K562 (cell line): ENCODE data around the gene GLIS1. TPM values are rescaled to one million over a fixed set of nuclear protein-coding genes. Genes with fewer than 3 reads are reported as not detected.

Experiments
- ATAC-seq: fragments of 200-7000 bp; cut with Tn5 transposase; 3 replicates; pipeline ENCODE4 v1.9.1; 2020; ENCODE audit warnings: moderate library complexity
- BruUV-seq: library from RNA; stranded (reverse); fragments of 400-500 nt; replicated peaks from 2 replicates; lab custom pipeline; 2021; lab: Mats Ljungman, UMichigan
- CTCF ChIA-PET: fragments of 300-600 bp; formaldehyde crosslinking; extraction: SDS; loops from one replicate; lab custom pipeline; 2021; ENCODE audit warnings: low intra/inter-chr PET ratio; lab: Yijun Ruan, JAX
- POLR2A ChIA-PET: fragments of 300-600, 350-650 bp; sonication (Branson Sonifier 250); formaldehyde crosslinking; extraction: SDS; loops from one replicate; lab custom pipeline; 2021; ENCODE audit warnings: antibody characterized with exemption, inconsistent platforms; lab: Yijun Ruan, JAX
- DNase-seq, 4 experiments: peaks; one replicate each; pipeline versions ENCODE4 v3.0.0 to v3.0.0-alpha.2; 2011 to 2018; ENCODE audit warnings: low spot score in 3 of 4, mixed read lengths in 3 of 4; ENCODE audit errors: extremely low read depth in 1 of 4
- FAIRE-seq: peaks from 2 replicates; lab custom pipeline; 2011; peaks lifted over from hg19 to GRCh38; lab: Jason Lieb, UNC
- H2AFZ ChIP-seq: 2 replicates; pipeline ENCODE4 v1.6.0; 2011; ENCODE audit warnings: low read depth, low read length, control low read depth, inconsistent platforms
- H3K27ac ChIP-seq: fragments of 200-600 bp; 3 replicates; pipeline ENCODE4 v1.8.0; 2011; ENCODE audit warnings: low read depth, mild to moderate bottlenecking, control low read depth, inconsistent platforms, low read length, moderate library complexity, mixed read lengths; ENCODE audit errors: extremely low read depth
- H3K27me3 ChIP-seq, 2 experiments: fragments of 300-600 bp in 1 of 2; 2 replicates in 1 of 2; 3 replicates in 1 of 2; pipeline versions ENCODE4 v1.6.0 to v1.8.0; 2011; ENCODE audit warnings: inconsistent platforms in 2 of 2, low read length in 2 of 2, mild to moderate bottlenecking in 1 of 2, mixed read lengths in 1 of 2, moderate library complexity in 1 of 2; ENCODE audit not compliant: control insufficient read depth in 2 of 2, insufficient read depth in 2 of 2
- H3K36me3 ChIP-seq: fragments of 300-600 bp; 3 replicates; pipeline ENCODE4 v1.8.0; 2011; ENCODE audit warnings: mild to moderate bottlenecking, low read length, inconsistent platforms; ENCODE audit not compliant: control insufficient read depth, insufficient read depth
- H3K4me1 ChIP-seq, 2 experiments: fragments of 200-600 bp in 1 of 2; replicated peaks in 1 of 2; 2 replicates in 1 of 2; 3 replicates in 1 of 2; pipeline versions ENCODE4 v1.5.1 to v1.8.0; 2011; ENCODE audit warnings: inconsistent platforms in 2 of 2, low read length in 2 of 2, mild to moderate bottlenecking in 1 of 2, mixed read lengths in 1 of 2, moderate library complexity in 1 of 2; ENCODE audit not compliant: control insufficient read depth in 2 of 2, insufficient read depth in 2 of 2
- H3K4me2 ChIP-seq: 2 replicates; pipeline ENCODE4 v1.6.1; 2011; ENCODE audit warnings: low read length, control low read depth, inconsistent platforms, mixed read lengths; ENCODE audit not compliant: insufficient read depth
- H3K4me3 ChIP-seq: fragments of 200-600 bp; sonication (generic), shearing (Covaris generic); 2 replicates; pipeline ENCODE4 v1.5.1; 2016; ENCODE audit warnings: control low read depth, inconsistent platforms
- H3K79me2 ChIP-seq: fragments of 200-600 bp; 3 replicates; pipeline ENCODE4 v1.8.0; 2011; ENCODE audit warnings: low read length, inconsistent platforms; ENCODE audit not compliant: control insufficient read depth, insufficient read depth
- H3K9ac ChIP-seq, 2 experiments: 2 replicates each; pipeline versions ENCODE4 v1.6.0 to v1.6.1; 2011; ENCODE audit warnings: low read depth in 2 of 2, low read length in 2 of 2, control low read depth in 1 of 2, inconsistent platforms in 1 of 2, mild to moderate bottlenecking in 1 of 2, mixed read lengths in 1 of 2; ENCODE audit not compliant: insufficient read depth in 1 of 2
- H3K9me1 ChIP-seq: one replicate; pipeline ENCODE4 v1.6.0; 2011; ENCODE audit warnings: inconsistent platforms, mild to moderate bottlenecking, low read length, moderate library complexity; ENCODE audit not compliant: control insufficient read depth, insufficient read depth
- H3K9me3 ChIP-seq: replicated peaks from 2 replicates; pipeline ENCODE4 v1.5.1; 2011; ENCODE audit warnings: low read depth, low read length, inconsistent platforms; ENCODE audit not compliant: control insufficient read depth, insufficient read depth
- H4K20me1 ChIP-seq: replicated peaks from 2 replicates; pipeline ENCODE4 v1.6.1; 2011; ENCODE audit warnings: low read length, inconsistent platforms, mixed read lengths; ENCODE audit not compliant: control insufficient read depth, insufficient read depth
- CBX8 ChIP-seq: fragments of 200-600 bp; sonication (generic); IDR thresholded peaks from 2 replicates; pipeline ENCODE4 v1.6.1; 2012; ENCODE audit warnings: borderline replicate concordance, mixed run types, low read depth, mild to moderate bottlenecking, moderate library complexity, mixed read lengths, low read length, control low read depth, inconsistent platforms; ENCODE audit not compliant: poor library complexity, severe bottlenecking; ENCODE audit errors: extremely low read depth
- FOXK2 ChIP-seq, 2 experiments: fragments of 450-650 bp; IDR thresholded peaks in 1 of 2; conservative IDR thresholded peaks in 1 of 2; 2 replicates each; pipeline ENCODE4 v1.6.1; 2016; ENCODE audit warnings: low read depth in 2 of 2, mild to moderate bottlenecking in 1 of 2
- HDAC8 ChIP-seq: fragments of 450-650 bp; IDR thresholded peaks from 2 replicates; pipeline ENCODE4 v1.6.1; 2016; ENCODE audit warnings: mild to moderate bottlenecking, missing genetic modification characterization, moderate library complexity, missing compliant biosample characterization
- KLF10 ChIP-seq: fragments of 250-450 bp; sonication (Bioruptor Pico); IDR thresholded peaks from 2 replicates; pipeline ENCODE4 v1.6.1; 2021; ENCODE audit warnings: matching md5 sums
- NFE2L1 ChIP-seq: fragments of 450-650 bp; IDR thresholded peaks from 2 replicates; pipeline ENCODE4 v1.6.1; 2016; ENCODE audit warnings: missing genetic modification characterization, low read depth, mild to moderate bottlenecking, missing compliant biosample characterization, moderate library complexity, borderline replicate concordance
- NKRF ChIP-seq: fragments of 450-650 bp; IDR thresholded peaks from 2 replicates; pipeline ENCODE4 v1.6.1; 2016; ENCODE audit warnings: borderline replicate concordance
- XRCC5 ChIP-seq: fragments of 200-400 bp; formaldehyde crosslinking; IDR thresholded peaks from 2 replicates; pipeline ENCODE4 v1.6.1; 2017; ENCODE audit warnings: low read depth, mild to moderate bottlenecking, low read length
- ZKSCAN1 ChIP-seq: fragments of 150-350 bp; IDR thresholded peaks from 2 replicates; pipeline ENCODE4 v1.6.1; 2016; ENCODE audit warnings: low read depth, low read length
- ZNF12 ChIP-seq: sonication (generic); formaldehyde crosslinking; IDR thresholded peaks from 2 replicates; pipeline ENCODE4 v1.4.0; 2020; ENCODE audit warnings: mild to moderate bottlenecking, missing genetic modification reagents
- ZNF583 ChIP-seq: fragments of 250-450 bp; sonication (Bioruptor Pico); IDR thresholded peaks from 2 replicates; pipeline ENCODE4 v1.4.0; 2020
- WGBS: fragments of 100-300 bp; shearing (Covaris generic); methylation state at CpG from one replicate; pipeline ENCODE4 v1.1.6; 2016; ENCODE audit warnings: low coverage, mixed read lengths; ENCODE audit not compliant: insufficient coverage; ENCODE audit errors: missing lambda C conversion rate; 5-methylcytosine and 5-hydroxymethylcytosine counted together
- in situ Hi-C: fragments of 300-500 bp; cut with MboI; formaldehyde crosslinking; loops from 4 replicates; pipeline ENCODE4 v1.15.0; 2018; ENCODE audit warnings: inconsistent platforms, mixed read lengths
- intact Hi-C: fragments of 100-400 bp; cut with micrococcal nuclease; formaldehyde crosslinking; loops from 2 replicates; pipeline ENCODE4 v1.14.2; 2022
- polyA plus RNA-seq, 8 experiments: library from polyadenylated mRNA; depleted of rRNA in 4 of 8; stranded (reverse) in 5 of 8; unstranded in 3 of 8; fragments of >200 nt; fragmentation: Nextera tagmentation in 2 of 8; fragmentation: Illumina TruSeq in 1 of 8; extraction: Ambion mirVana in 2 of 8; extraction: Trizol in 1 of 8; gene quantifications; 2 replicates each; pipeline versions ENCODE4 v1.2.1 to v1.2.3, GENCODE V29; 2011 to 2014; ENCODE audit warnings: inconsistent platforms in 1 of 8, missing spikeins in 1 of 8
- total RNA-seq, 7 experiments: library from RNA; depleted of rRNA in 6 of 7; stranded (reverse); fragments of >200 nt in 6 of 7; fragmentation: Illumina TruSeq in 2 of 7; extraction: Trizol in 2 of 7; gene quantifications; 2 replicates each; pipeline versions ENCODE4 v1.2.1 to v1.2.3, GENCODE V29; 2011 to 2021; ENCODE audit warnings: low replicate concordance in 1 of 7
- TF ChIP-seq, protein P1 (sequence below): IDR thresholded peaks from 3 replicates; pipeline ENCODE4 v1.6.1; 2011; ENCODE audit warnings: borderline replicate concordance, mild to moderate bottlenecking; ENCODE audit not compliant: insufficient read length, insufficient read depth
- TF ChIP-seq, protein P2 (sequence below): fragments of 250-450 bp; sonication (Bioruptor Pico); IDR thresholded peaks from 2 replicates; pipeline ENCODE4 v1.8.0; 2022; ENCODE audit warnings: inconsistent platforms, mild to moderate bottlenecking, moderate library complexity, borderline replicate concordance

Gene GLIS1
- total and polyA plus RNA-seq, 9 of the 15 experiments (the other 6 are each of a cell fraction or from before 2014, with no cell fraction given) = not detected

DNA sequence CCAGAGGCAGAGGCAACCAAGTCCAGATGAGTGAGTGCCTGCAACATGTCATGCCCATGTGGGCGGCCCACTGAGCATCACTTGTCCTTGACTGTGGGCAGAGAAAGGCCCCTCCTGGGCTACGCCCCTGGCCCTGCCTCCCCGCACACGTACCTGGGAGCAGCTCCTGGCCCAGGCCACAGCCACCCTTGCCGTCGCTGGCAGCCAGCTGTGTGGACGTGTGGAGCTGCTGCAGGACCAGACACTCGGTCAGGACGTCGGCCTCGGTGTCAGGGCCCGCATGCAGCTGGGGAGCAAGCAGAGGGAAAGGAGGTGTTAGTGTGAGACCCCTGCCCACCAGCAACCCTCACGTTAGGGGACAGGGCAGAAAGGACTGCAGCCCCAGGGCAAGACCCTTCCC, 218.5 kb downstream of the GLIS1 start:
- in situ Hi-C loops = no loop called here
- Histone ChIP-seq H3K9me3 (no peaks in the 10 kb centered on the region), H2AFZ (no peak overlapping the region), H3K4me2 (no peak overlapping the region), H4K20me1 (peaks cover 42% of the 10 kb centered on the region), H3K9ac (no peak overlapping the region), H3K79me2 (no peaks in the 10 kb centered on the region), H3K27ac (no peak overlapping the region), H3K27me3 (peaks cover 22 to 82% of the 10 kb centered on the region in 2 experiments), H3K4me1 (peaks cover 0 to 8% of the 10 kb centered on the region in 2 experiments; a peak in 1 of 5 replicates), H3K9me1 (no peaks in the 10 kb centered on the region), H3K36me3 (no peaks in the 10 kb centered on the region), H3K4me3 (no peak overlapping the region)
- no peak for FAIRE-seq
- ATAC-seq = no peak
- under 1% methylated on average over 13 of the region's 13 CpGs for WGBS
- CTCF ChIA-PET = no interaction called here
- no TSS peak for BruUV-seq
- intact Hi-C loops = no loop called here
- POLR2A ChIA-PET = interaction anchor here (0.6 to 1.3 kb wide), 3 partner anchors 9 to 1220 kb away, joined by 3 to 4 read pairs (median 3); no protein-coding TSS in a partner anchor
- no peak for DNase-seq
- TF ChIP-seq, protein P1, sequence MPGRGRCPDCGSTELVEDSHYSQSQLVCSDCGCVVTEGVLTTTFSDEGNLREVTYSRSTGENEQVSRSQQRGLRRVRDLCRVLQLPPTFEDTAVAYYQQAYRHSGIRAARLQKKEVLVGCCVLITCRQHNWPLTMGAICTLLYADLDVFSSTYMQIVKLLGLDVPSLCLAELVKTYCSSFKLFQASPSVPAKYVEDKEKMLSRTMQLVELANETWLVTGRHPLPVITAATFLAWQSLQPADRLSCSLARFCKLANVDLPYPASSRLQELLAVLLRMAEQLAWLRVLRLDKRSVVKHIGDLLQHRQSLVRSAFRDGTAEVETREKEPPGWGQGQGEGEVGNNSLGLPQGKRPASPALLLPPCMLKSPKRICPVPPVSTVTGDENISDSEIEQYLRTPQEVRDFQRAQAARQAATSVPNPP = no peak
- no peak for TF ChIP-seq NFE2L1
- no peak for TF ChIP-seq XRCC5
- no peak for TF ChIP-seq NKRF
- TF ChIP-seq HDAC8 (tag) = no peak
- TF ChIP-seq ZKSCAN1 = no peak
- no peak for TF ChIP-seq CBX8
- no peak for TF ChIP-seq ZNF12 (CRISPR knock-in tag)
- TF ChIP-seq, protein P2, sequence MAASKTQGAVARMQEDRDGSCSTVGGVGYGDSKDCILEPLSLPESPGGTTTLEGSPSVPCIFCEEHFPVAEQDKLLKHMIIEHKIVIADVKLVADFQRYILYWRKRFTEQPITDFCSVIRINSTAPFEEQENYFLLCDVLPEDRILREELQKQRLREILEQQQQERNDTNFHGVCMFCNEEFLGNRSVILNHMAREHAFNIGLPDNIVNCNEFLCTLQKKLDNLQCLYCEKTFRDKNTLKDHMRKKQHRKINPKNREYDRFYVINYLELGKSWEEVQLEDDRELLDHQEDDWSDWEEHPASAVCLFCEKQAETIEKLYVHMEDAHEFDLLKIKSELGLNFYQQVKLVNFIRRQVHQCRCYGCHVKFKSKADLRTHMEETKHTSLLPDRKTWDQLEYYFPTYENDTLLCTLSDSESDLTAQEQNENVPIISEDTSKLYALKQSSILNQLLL (CRISPR knock-in tag) = no peak
- no peak for TF ChIP-seq KLF10 (CRISPR knock-in tag)
- no peak for TF ChIP-seq ZNF583 (CRISPR knock-in tag)
- TF ChIP-seq FOXK2 (conservative IDR thresholded peaks at IDR 0.05 in 1 of 2, IDR thresholded peaks at IDR 0.05 in 1 of 2; ENCODE audit: low read depth in 2 of 2) = no peak
